IMR-90 (cell line): ENCODE data around the gene ZNF662. TPM values are rescaled to one million over a fixed set of nuclear protein-coding genes. Genes with fewer than 3 reads are reported as not detected.

Source experiments
- ATAC-seq: fragments of 200-7000 bp; cut with Tn5 transposase; 2 replicates; pipeline ENCODE4 v1.9.1; 2020; ENCODE audit warnings: low read depth, mild to moderate bottlenecking, moderate library complexity
- BruUV-seq: library from RNA; stranded (reverse); fragments of 400-500 nt; replicated peaks from 2 replicates; lab custom pipeline; 2021; lab: Mats Ljungman, UMichigan
- CTCF ChIA-PET: fragments of 300-600 bp; formaldehyde crosslinking; extraction: SDS; loops from one replicate; lab custom pipeline; 2021; ENCODE audit warnings: antibody characterized with exemption; lab: Yijun Ruan, JAX
- POLR2A ChIA-PET: fragments of 300-600 bp; sonication (Branson Sonifier 250); formaldehyde crosslinking; loops from one replicate; lab custom pipeline; 2022; ENCODE audit warnings: antibody characterized with exemption; ENCODE audit not compliant: unreplicated experiment; lab: Charles Lee
- DNase-seq: peaks from one replicate; pipeline ENCODE4 v3.0.0; 2013
- H2AFZ ChIP-seq: replicated peaks from 2 replicates; pipeline ENCODE3; 2013; ENCODE audit warnings: low read length, mild to moderate bottlenecking; ENCODE audit not compliant: poor library complexity
- H2AK5ac ChIP-seq: 2 replicates; pipeline ENCODE4 v1.6.1; 2013; ENCODE audit warnings: low read depth, low read length, inconsistent platforms
- H2AK9ac ChIP-seq: replicated peaks from 2 replicates; pipeline ENCODE3; 2013; ENCODE audit warnings: mild to moderate bottlenecking, low read depth, low read length, moderate library complexity; ENCODE audit not compliant: poor library complexity
- H2BK120ac ChIP-seq: 2 replicates; pipeline ENCODE4 v1.6.1; 2013; ENCODE audit warnings: low read depth, low read length, inconsistent platforms
- H2BK15ac ChIP-seq: 3 replicates; pipeline ENCODE4 v1.6.1; 2013; ENCODE audit warnings: low read depth, low read length, inconsistent platforms
- H2BK20ac ChIP-seq: 2 replicates; pipeline ENCODE4 v1.6.1; 2013; ENCODE audit warnings: low read depth, mild to moderate bottlenecking, inconsistent platforms, low read length, moderate library complexity
- H2BK5ac ChIP-seq: 2 replicates; pipeline ENCODE4 v1.6.1; 2013; ENCODE audit warnings: mild to moderate bottlenecking, low read depth, low read length, inconsistent platforms; ENCODE audit not compliant: poor library complexity, severe bottlenecking
- H3K14ac ChIP-seq: replicated peaks from 2 replicates; pipeline ENCODE4 v1.6.1; 2013; ENCODE audit warnings: low read depth, low read length, inconsistent platforms
- H3K18ac ChIP-seq: 2 replicates; pipeline ENCODE4 v1.6.1; 2013; ENCODE audit warnings: low read depth, low read length, control low read depth
- H3K23ac ChIP-seq: 2 replicates; pipeline ENCODE4 v1.6.1; 2013; ENCODE audit warnings: low read depth, low read length, inconsistent platforms
- H3K27ac ChIP-seq: 2 replicates; pipeline ENCODE4 v1.5.1; 2013; ENCODE audit warnings: mild to moderate bottlenecking, control low read depth, low read length; ENCODE audit not compliant: insufficient read depth
- H3K27me3 ChIP-seq: 2 replicates; pipeline ENCODE4 v1.6.1; 2013; ENCODE audit warnings: low read length; ENCODE audit not compliant: control insufficient read depth, insufficient read depth
- H3K36me3 ChIP-seq: 2 replicates; pipeline ENCODE4 v1.6.1; 2013; ENCODE audit warnings: low read length, mixed read lengths; ENCODE audit not compliant: control insufficient read depth, insufficient read depth
- H3K4ac ChIP-seq: 2 replicates; pipeline ENCODE4 v1.6.1; 2013; ENCODE audit warnings: low read depth, low read length, inconsistent platforms
- H3K4me1 ChIP-seq: 2 replicates; pipeline ENCODE4 v1.6.1; 2013; ENCODE audit warnings: low read length, mixed read lengths; ENCODE audit not compliant: control insufficient read depth, insufficient read depth
- H3K4me2 ChIP-seq: 2 replicates; pipeline ENCODE4 v1.6.1; 2013; ENCODE audit warnings: low read depth, mild to moderate bottlenecking, control low read depth, low read length, moderate library complexity
- H3K4me3 ChIP-seq: 2 replicates; pipeline ENCODE4 v1.5.1; 2013; ENCODE audit warnings: low read depth, mild to moderate bottlenecking, control low read depth, low read length, moderate library complexity; ENCODE audit not compliant: insufficient read depth
- H3K56ac ChIP-seq: 2 replicates; pipeline ENCODE4 v1.6.1; 2013; ENCODE audit warnings: low read length, inconsistent platforms; ENCODE audit not compliant: insufficient read depth; ENCODE audit errors: extremely low read depth
- H3K79me1 ChIP-seq, 2 experiments: 2 replicates each; pipeline ENCODE4 v1.6.1; 2013; ENCODE audit warnings: low read length in 2 of 2, inconsistent platforms in 1 of 2, low read depth in 1 of 2
- H3K9ac ChIP-seq: 2 replicates; pipeline ENCODE4 v1.6.1; 2013; ENCODE audit warnings: low read depth, low read length, control low read depth
- H3K9me1 ChIP-seq: 2 replicates; pipeline ENCODE4 v1.6.1; 2013; ENCODE audit warnings: low read length, inconsistent platforms; ENCODE audit not compliant: insufficient read depth
- H3K9me3 ChIP-seq: 2 replicates; pipeline ENCODE4 v1.6.1; 2013; ENCODE audit warnings: low read length; ENCODE audit not compliant: control insufficient read depth, insufficient read depth
- H4K20me1 ChIP-seq: 2 replicates; pipeline ENCODE4 v1.6.1; 2013; ENCODE audit warnings: low read length, inconsistent platforms; ENCODE audit not compliant: insufficient read depth
- H4K5ac ChIP-seq: 2 replicates; pipeline ENCODE4 v1.6.1; 2013; ENCODE audit warnings: mild to moderate bottlenecking, low read depth, low read length, control low read depth
- H4K8ac ChIP-seq, 2 experiments: 2 replicates each; pipeline ENCODE4 v1.6.1; 2013; ENCODE audit warnings: low read depth in 2 of 2, low read length in 2 of 2, control low read depth in 1 of 2, inconsistent platforms in 1 of 2
- H4K91ac ChIP-seq: 2 replicates; pipeline ENCODE4 v1.6.1; 2013; ENCODE audit warnings: low read depth, low read length, inconsistent platforms; ENCODE audit not compliant: insufficient read depth
- ELK1 ChIP-seq: fragments of 150-350 bp; IDR thresholded peaks from 2 replicates; pipeline ENCODE4 v1.6.1; 2016; ENCODE audit warnings: low read depth, mild to moderate bottlenecking, low read length, moderate library complexity, borderline replicate concordance
- FOS ChIP-seq: fragments of 150-350 bp; IDR thresholded peaks from 2 replicates; pipeline ENCODE4 v1.6.1; 2016; ENCODE audit warnings: low read depth, low read length
- MAZ ChIP-seq: IDR thresholded peaks from 2 replicates; pipeline ENCODE4 v1.6.1; 2012; ENCODE audit warnings: low read depth, mild to moderate bottlenecking, low read length, improper control_type of control experiment, moderate library complexity, borderline replicate concordance
- RAD21 ChIP-seq: IDR thresholded peaks from 2 replicates; pipeline ENCODE4 v1.6.1; 2012; ENCODE audit warnings: low read length, improper control_type of control experiment
- RCOR1 ChIP-seq: IDR thresholded peaks from 2 replicates; pipeline ENCODE4 v1.6.1; 2012; ENCODE audit warnings: mild to moderate bottlenecking, low read length, improper control_type of control experiment; ENCODE audit not compliant: insufficient replicate concordance
- RFX5 ChIP-seq: IDR thresholded peaks from 2 replicates; pipeline ENCODE4 v1.8.0; 2012; ENCODE audit warnings: low read depth, mild to moderate bottlenecking, low read length, moderate library complexity
- SMC3 ChIP-seq: fragments of 150-350 bp; IDR thresholded peaks from 2 replicates; pipeline ENCODE4 v1.6.1; 2016; ENCODE audit warnings: low read depth, mild to moderate bottlenecking, antibody characterized with exemption, low read length, moderate library complexity
- USF2 ChIP-seq: fragments of 150-350 bp; IDR thresholded peaks from 2 replicates; pipeline ENCODE4 v1.6.1; 2017; ENCODE audit warnings: mild to moderate bottlenecking, antibody characterized with exemption, low read length, low read depth
- WGBS, 2 experiments: methylation state at CpG; one replicate each; pipeline versions ENCODE4 v1.1.5 to v1.1.7; 2013; ENCODE audit warnings: missing lambda C conversion rate in 2 of 2; ENCODE audit not compliant: insufficient read length in 1 of 2; ENCODE audit errors: extremely low coverage in 2 of 2; 5-methylcytosine and 5-hydroxymethylcytosine counted together
- dilution Hi-C: fragments of 300-500 bp; cut with HindIII; formaldehyde crosslinking; loops from one replicate; pipeline ENCODE4 v1.14.3; 2018; ENCODE audit warnings: low sequenced_read_pairs; ENCODE audit not compliant: unreplicated experiment
- in situ Hi-C: fragments of 300-500 bp; cut with MboI; formaldehyde crosslinking; loops from 3 replicates; pipeline ENCODE4 v1.14.3; 2019; ENCODE audit warnings: low sequenced_read_pairs, inconsistent platforms, mixed read lengths
- intact Hi-C: fragments of 100-400 bp; cut with micrococcal nuclease; formaldehyde crosslinking; loops from 2 replicates; pipeline ENCODE4 v1.10.0; 2022
- polyA plus RNA-seq, 3 experiments: library from polyadenylated mRNA; depleted of rRNA; stranded (reverse); fragments of >200 nt; gene quantifications; 2 replicates each; pipeline ENCODE4 v1.2.3, GENCODE V29; 2012; ENCODE audit warnings: low replicate concordance in 1 of 3
- total RNA-seq: library from RNA; depleted of rRNA; stranded (reverse); fragments of >200 nt; gene quantifications from 2 replicates; pipeline ENCODE4 v1.2.3, GENCODE V29; 2012
- TF ChIP-seq, protein P1 (sequence below): conservative IDR thresholded peaks from 2 replicates; pipeline ENCODE4 v1.5.1; 2012; ENCODE audit warnings: mild to moderate bottlenecking, low read depth, low read length, improper control_type of control experiment

ZNF662 gene
- total and polyA plus RNA-seq, 2 of the 4 experiments (the other 2 are of a cell fraction), result 0.29 to 0.54 TPM

DNA sequence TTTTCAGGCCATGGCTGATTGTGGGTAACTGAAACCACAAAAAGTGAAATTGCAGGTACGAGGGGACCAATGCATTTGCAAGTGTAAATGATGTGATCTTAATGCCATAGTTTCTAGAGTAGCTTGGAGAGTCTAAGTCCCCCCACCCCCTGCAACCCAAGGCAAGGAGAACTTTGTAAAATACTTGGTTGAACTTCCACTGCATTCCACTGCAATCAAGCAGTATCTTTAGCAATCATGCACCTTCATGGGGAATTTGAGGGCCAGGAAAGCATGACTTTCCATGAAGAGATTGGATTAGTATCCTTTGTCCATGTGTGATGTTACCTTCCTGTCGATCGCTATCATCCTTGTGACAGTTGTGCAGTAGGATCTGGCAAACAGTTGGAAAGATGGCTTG lies 18.9 kb upstream of the ZNF662 start:
- H2AFZ ChIP-seq, result no peak overlapping the region
- ChIA-PET POLR2A (no interaction called here), CTCF (interaction anchor here (1.5 kb wide), 1 partner anchor 107 kb away, joined by 3 read pairs; no protein-coding TSS in a partner anchor)
- H3K4me2 ChIP-seq, result no peak overlapping the region
- H3K14ac ChIP-seq, result no peak overlapping the region
- no peak overlapping the region for H2BK20ac ChIP-seq
- no peak overlapping the region for H2BK15ac ChIP-seq
- H2BK120ac ChIP-seq, result no peak overlapping the region
- H4K91ac ChIP-seq, result no peak overlapping the region
- H3K9ac ChIP-seq, result no peak overlapping the region
- no TSS peak for BruUV-seq
- TF ChIP-seq RFX5 (no peak), RAD21 (no peak), MAZ (no peak), FOS (no peak), ELK1 (no peak), USF2 (no peak), RCOR1 (no peak), SMC3 (no peak)
- TF ChIP-seq, protein P1, sequence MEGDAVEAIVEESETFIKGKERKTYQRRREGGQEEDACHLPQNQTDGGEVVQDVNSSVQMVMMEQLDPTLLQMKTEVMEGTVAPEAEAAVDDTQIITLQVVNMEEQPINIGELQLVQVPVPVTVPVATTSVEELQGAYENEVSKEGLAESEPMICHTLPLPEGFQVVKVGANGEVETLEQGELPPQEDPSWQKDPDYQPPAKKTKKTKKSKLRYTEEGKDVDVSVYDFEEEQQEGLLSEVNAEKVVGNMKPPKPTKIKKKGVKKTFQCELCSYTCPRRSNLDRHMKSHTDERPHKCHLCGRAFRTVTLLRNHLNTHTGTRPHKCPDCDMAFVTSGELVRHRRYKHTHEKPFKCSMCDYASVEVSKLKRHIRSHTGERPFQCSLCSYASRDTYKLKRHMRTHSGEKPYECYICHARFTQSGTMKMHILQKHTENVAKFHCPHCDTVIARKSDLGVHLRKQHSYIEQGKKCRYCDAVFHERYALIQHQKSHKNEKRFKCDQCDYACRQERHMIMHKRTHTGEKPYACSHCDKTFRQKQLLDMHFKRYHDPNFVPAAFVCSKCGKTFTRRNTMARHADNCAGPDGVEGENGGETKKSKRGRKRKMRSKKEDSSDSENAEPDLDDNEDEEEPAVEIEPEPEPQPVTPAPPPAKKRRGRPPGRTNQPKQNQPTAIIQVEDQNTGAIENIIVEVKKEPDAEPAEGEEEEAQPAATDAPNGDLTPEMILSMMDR, result no peak
- no peak overlapping the region for H2AK5ac ChIP-seq
- H3K27me3 ChIP-seq, result peaks cover 6% of the 10 kb centered on the region
- no peaks in the 10 kb centered on the region for H3K9me3 ChIP-seq
- H2BK5ac ChIP-seq, result no peak overlapping the region
- H2AK9ac ChIP-seq, result no peak overlapping the region
- ATAC-seq (no peak), DNase-seq (no peak)
- no peaks in the 10 kb centered on the region for H4K20me1 ChIP-seq
- intact Hi-C loops, result loop anchor here (10.0 kb wide), 1 partner anchor 342 kb away; no protein-coding TSS in a partner anchor
- H3K23ac ChIP-seq, result no peak overlapping the region
- no peak overlapping the region for H3K27ac ChIP-seq
- H3K79me1 ChIP-seq, result no peaks in the 10 kb centered on the region
- no peaks in the 10 kb centered on the region for H3K36me3 ChIP-seq
- H3K4me3 ChIP-seq, result no peak overlapping the region
- H4K5ac ChIP-seq, result no peak overlapping the region
- H3K4me1 ChIP-seq, result no peaks in the 10 kb centered on the region
- no CpG with 5 or more reads among the region's 3 CpGs for WGBS, 2 experiments
- H3K18ac ChIP-seq, result no peak overlapping the region
- in situ Hi-C loops, result no loop called here
- dilution Hi-C loops, result no loop called here
- H3K4ac ChIP-seq, result no peak overlapping the region
- no peaks in the 10 kb centered on the region for H3K9me1 ChIP-seq
- no peak overlapping the region for H4K8ac ChIP-seq
- no peak overlapping the region for H3K56ac ChIP-seq
